ENCODE data around the gene NPL. TPM values are rescaled to one million over a fixed set of nuclear protein-coding genes. Genes with fewer than 3 reads are reported as not detected.

The NPL gene
- total and polyA plus RNA-seq, 12 donors, result 1.4 to 26.5 (median 3.1) TPM

DNA sequence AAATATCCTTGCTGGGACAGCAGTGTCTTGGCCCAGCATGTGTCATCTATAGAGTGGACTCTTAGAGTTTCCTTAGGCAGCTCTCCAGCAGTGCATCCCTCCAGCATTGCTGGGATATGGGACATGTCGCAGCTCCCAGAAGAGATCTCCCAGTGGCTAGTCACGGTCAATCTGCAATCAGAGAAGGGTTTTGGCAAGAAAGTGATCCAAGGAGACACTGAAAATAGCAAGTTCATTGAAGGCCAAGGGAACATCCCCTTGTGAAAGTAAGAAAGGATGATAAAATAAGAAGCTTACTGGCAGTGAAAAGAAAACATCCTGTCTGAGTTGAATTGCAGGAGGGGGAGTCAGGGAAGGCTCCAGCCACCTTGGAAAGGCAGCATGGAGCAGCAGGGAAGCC is 19.3 kb upstream of the NPL start:
- TF ChIP-seq, protein P1, sequence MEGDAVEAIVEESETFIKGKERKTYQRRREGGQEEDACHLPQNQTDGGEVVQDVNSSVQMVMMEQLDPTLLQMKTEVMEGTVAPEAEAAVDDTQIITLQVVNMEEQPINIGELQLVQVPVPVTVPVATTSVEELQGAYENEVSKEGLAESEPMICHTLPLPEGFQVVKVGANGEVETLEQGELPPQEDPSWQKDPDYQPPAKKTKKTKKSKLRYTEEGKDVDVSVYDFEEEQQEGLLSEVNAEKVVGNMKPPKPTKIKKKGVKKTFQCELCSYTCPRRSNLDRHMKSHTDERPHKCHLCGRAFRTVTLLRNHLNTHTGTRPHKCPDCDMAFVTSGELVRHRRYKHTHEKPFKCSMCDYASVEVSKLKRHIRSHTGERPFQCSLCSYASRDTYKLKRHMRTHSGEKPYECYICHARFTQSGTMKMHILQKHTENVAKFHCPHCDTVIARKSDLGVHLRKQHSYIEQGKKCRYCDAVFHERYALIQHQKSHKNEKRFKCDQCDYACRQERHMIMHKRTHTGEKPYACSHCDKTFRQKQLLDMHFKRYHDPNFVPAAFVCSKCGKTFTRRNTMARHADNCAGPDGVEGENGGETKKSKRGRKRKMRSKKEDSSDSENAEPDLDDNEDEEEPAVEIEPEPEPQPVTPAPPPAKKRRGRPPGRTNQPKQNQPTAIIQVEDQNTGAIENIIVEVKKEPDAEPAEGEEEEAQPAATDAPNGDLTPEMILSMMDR (IDR thresholded peaks at IDR 0.05), result no peak

DNA sequence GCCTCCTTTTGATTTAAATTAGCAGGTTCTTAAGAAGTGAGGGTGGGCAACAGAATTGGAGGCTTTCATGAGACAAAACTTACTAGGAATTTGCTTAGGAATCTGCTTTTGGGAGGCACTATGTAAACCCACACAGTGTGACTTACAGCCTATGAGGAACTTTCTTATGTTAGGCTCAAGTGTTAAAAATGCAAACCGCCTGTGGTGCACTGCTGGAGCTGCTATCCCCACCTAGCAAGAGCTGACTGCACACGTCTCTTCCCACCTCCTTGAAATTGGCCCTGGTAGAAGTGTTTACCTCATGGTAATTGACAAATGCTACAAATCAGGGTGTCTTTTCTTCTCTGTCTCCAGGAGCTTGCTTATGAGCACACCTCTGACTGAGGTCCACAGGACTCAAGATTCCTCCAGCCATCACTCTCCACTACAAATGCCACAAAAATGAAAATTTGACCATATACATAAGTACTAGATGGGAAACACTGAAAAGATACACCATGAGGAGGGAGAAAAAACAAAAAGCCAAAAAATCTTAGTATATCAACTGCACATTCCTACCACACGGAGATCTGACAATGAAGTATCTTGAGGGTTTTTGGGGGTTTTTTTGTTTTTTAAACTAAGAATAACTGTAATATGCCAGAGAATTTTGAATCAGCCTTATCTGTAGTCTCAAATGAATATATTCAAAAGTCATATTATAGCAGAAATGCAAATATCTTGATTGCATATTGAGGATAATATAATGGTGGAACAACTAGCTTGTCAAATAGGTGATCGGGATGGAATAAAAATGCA is 18.2 kb upstream of the NPL start:
- no peaks in the 10 kb centered on the region for H3K9me3 ChIP-seq
- H3K4me3 ChIP-seq, result no peak overlapping the region
- no peaks in the 10 kb centered on the region for H3K27me3 ChIP-seq
- H3K36me3 ChIP-seq, result no peaks in the 10 kb centered on the region
- H3K27ac ChIP-seq, result no peak overlapping the region
- TF ChIP-seq, protein P1 (IDR thresholded peaks at IDR 0.05), result no peak
- ATAC-seq (no peak), DNase-seq (no peak)
- intact Hi-C loops (cut with DNase I), result loop anchor here in 1 of 10 donors (10.0 kb wide), 1 partner anchor 97 kb away; no protein-coding TSS in a partner anchor
- H3K4me1 ChIP-seq, result peaks cover 0 to 25% (median 8%) of the 10 kb centered on the region in 9 donors
- 90 to 94% methylated on average over 4 of the region's 4 CpGs for WGBS, 2 donors

More for the DNA sequence above, 19.3 kb upstream of the NPL start:
- intact Hi-C loops (cut with DNase I), result loop anchor here in 1 of 10 donors (10.0 kb wide), 1 partner anchor 95 kb away; no protein-coding TSS in a partner anchor
- 26 to 52% methylated on average over 2 of the region's 2 CpGs for WGBS, 2 donors
- peaks cover 0 to 28% (median 8%) of the 10 kb centered on the region in 9 donors for H3K4me1 ChIP-seq
- ATAC-seq, result peak; percentile 68 to 88 (median 79)
- no peaks in the 10 kb centered on the region for H3K27me3 ChIP-seq
- no peaks in the 10 kb centered on the region for H3K9me3 ChIP-seq
- H3K27ac ChIP-seq, result peak overlapping the region in 2 of 10 donors; percentile 10 to 17
- H3K36me3 ChIP-seq, result no peaks in the 10 kb centered on the region
- DNase-seq, result peak in 1 of 2 donors; percentile 40
- no peak overlapping the region for H3K4me3 ChIP-seq

- ATAC-seq, result peak in 3 of 8 donors; percentile 14 to 26 (median 22)
- no peak overlapping the region for H3K4me3 ChIP-seq
- no peaks in the 10 kb centered on the region for H3K9me3 ChIP-seq
- intact Hi-C loops (cut with DNase I), result loop anchor here in 1 of 10 donors (10.0 kb wide), 1 partner anchor 103 kb away; no protein-coding TSS in a partner anchor
- no peak for DNase-seq
- H3K36me3 ChIP-seq, result no peaks in the 10 kb centered on the region
- peak overlapping the region in 6 of 10 donors; percentile 10 to 63 (median 45) for H3K27ac ChIP-seq
- H3K4me1 ChIP-seq, result peaks cover 0 to 30% (median 3%) of the 10 kb centered on the region in 9 donors
- no peaks in the 10 kb centered on the region for H3K27me3 ChIP-seq
- TF ChIP-seq, protein P1 (IDR thresholded peaks at IDR 0.05), result no peak
These were observed 12.2 kb upstream of the NPL start for GRCh38 chr1:182777386-182777785.

DNA sequence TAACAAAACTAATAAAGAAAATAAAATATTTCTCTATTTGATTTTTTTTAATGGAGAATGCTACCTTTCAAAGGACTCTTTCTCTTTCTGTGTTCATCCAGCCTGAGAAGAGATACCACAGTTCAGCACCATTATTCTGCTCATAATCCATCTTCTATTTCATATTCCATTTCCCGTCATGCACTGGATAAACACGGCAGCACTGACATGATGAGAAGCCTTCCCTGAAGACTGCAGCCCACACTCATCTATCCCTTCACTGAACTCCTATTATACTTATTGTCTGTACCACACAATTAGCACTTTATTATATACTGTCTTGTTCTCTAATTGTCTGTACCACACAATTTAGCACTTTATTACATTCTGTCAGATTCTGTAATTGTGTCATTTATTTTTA is 10.7 kb upstream of the NPL start:
- H3K4me3 ChIP-seq, result no peak overlapping the region
- no peaks in the 10 kb centered on the region for H3K27me3 ChIP-seq
- TF ChIP-seq, protein P1 (IDR thresholded peaks at IDR 0.05), result no peak
- WGBS, 2 donors, result 84 to 88% methylated on average over 2 of the region's 2 CpGs
- H3K36me3 ChIP-seq, result no peaks in the 10 kb centered on the region
- peaks cover 0 to 35% (median 3%) of the 10 kb centered on the region in 9 donors for H3K4me1 ChIP-seq
- DNase-seq (no peak), ATAC-seq (no peak)
- no peaks in the 10 kb centered on the region for H3K9me3 ChIP-seq
- intact Hi-C loops (cut with DNase I), result loop anchor here in 1 of 10 donors (10.0 kb wide), 1 partner anchor 104 kb away; no protein-coding TSS in a partner anchor
- no peak overlapping the region for H3K27ac ChIP-seq
